ENCODE data around the gene ENTPD1.
"Not testable (repeated sequence)": the region's sequence is repeated elsewhere in the genome, so short reads cannot be mapped to it uniquely, and the experiment has no call there.

The ENTPD1 gene

GRCh38 chr10:95759233-95759826, 3.4 kb downstream of the ENTPD1 start:
- no peak for DNase-seq (ENCODE audit: low spot score)

- DNase-seq (ENCODE audit: low spot score): no peak
Measured at GRCh38 chr10:95761939-95762492, 6.1 kb downstream of the ENTPD1 start.

- no peak for DNase-seq (ENCODE audit: low spot score)
Measured at GRCh38 chr10:95767884-95768556, 12.1 kb downstream of the ENTPD1 start.

GRCh38 chr10:95770084-95770720, 14.2 kb downstream of the ENTPD1 start:
- no peak for DNase-seq (ENCODE audit: low spot score)

- DNase-seq (ENCODE audit: low spot score): not testable (repeated sequence)
Measured at GRCh38 chr10:95773454-95773853, 17.5 kb downstream of the ENTPD1 start.

GRCh38 chr10:95777638-95778037, 21.7 kb downstream of the ENTPD1 start:
- not testable (repeated sequence) for DNase-seq (ENCODE audit: low spot score)

GRCh38 chr10:95782318-95782717, 26.4 kb downstream of the ENTPD1 start:
- DNase-seq (ENCODE audit: low spot score): no peak

GRCh38 chr10:95783741-95784140, 27.8 kb downstream of the ENTPD1 start:
- no peak for DNase-seq (ENCODE audit: low spot score)

GRCh38 chr10:95784279-95784913, 28.4 kb downstream of the ENTPD1 start:
- DNase-seq (ENCODE audit: low spot score): no peak

- DNase-seq (ENCODE audit: low spot score): no peak
Measured at GRCh38 chr10:95785317-95785716, 29.4 kb downstream of the ENTPD1 start.

- DNase-seq (ENCODE audit: low spot score): no peak
Measured at GRCh38 chr10:95785942-95786669, 30.1 kb downstream of the ENTPD1 start.

GRCh38 chr10:95787447-95787846, 31.5 kb downstream of the ENTPD1 start:
- no peak for DNase-seq (ENCODE audit: low spot score)

- no peak for DNase-seq (ENCODE audit: low spot score)
Measured at GRCh38 chr10:95788830-95789229, 32.9 kb downstream of the ENTPD1 start.

- no peak for DNase-seq (ENCODE audit: low spot score)
Measured at GRCh38 chr10:95789902-95790301, 33.9 kb downstream of the ENTPD1 start.

GRCh38 chr10:95790982-95791381, 35.0 kb downstream of the ENTPD1 start:
- no peak for DNase-seq (ENCODE audit: low spot score)

GRCh38 chr10:95791425-95791979, 35.5 kb downstream of the ENTPD1 start:
- DNase-seq (ENCODE audit: low spot score): no peak

- no peak for DNase-seq (ENCODE audit: low spot score)
Measured at GRCh38 chr10:95792211-95792780, 36.3 kb downstream of the ENTPD1 start.

GRCh38 chr10:95792874-95793285, 36.9 kb downstream of the ENTPD1 start:
- peak; percentile 80 for DNase-seq (ENCODE audit: low spot score)

GRCh38 chr10:95793401-95794045, 37.6 kb downstream of the ENTPD1 start:
- DNase-seq (ENCODE audit: low spot score): no peak

GRCh38 chr10:95794195-95794594, 38.2 kb downstream of the ENTPD1 start:
- no peak for DNase-seq (ENCODE audit: low spot score)

- no peak for DNase-seq (ENCODE audit: low spot score)
Measured at GRCh38 chr10:95795602-95796001, 39.6 kb downstream of the ENTPD1 start.

Data from putamen (tissue), 1 donor.